ENCODE results near the gene MED10. TPM values are rescaled to one million over a fixed set of nuclear protein-coding genes. Genes with fewer than 3 reads are reported as not detected.

The MED10 gene
- total RNA-seq, 1 donor from 2014 or later, result 31.8 TPM

- Histone ChIP-seq H3K27me3 (peaks cover 18% of the 10 kb centered on the region), H3K4me1 (no peaks in the 10 kb centered on the region), H3K27ac (no peak overlapping the region), H3K4me3 (no peak overlapping the region), H3K36me3 (no peaks in the 10 kb centered on the region), H3K9me3 (no peaks in the 10 kb centered on the region)
- DNase-seq, result no peak
- ATAC-seq, result no peak
- intact Hi-C loops (cut with DNase I), result no loop called here
- TF ChIP-seq, protein P1, sequence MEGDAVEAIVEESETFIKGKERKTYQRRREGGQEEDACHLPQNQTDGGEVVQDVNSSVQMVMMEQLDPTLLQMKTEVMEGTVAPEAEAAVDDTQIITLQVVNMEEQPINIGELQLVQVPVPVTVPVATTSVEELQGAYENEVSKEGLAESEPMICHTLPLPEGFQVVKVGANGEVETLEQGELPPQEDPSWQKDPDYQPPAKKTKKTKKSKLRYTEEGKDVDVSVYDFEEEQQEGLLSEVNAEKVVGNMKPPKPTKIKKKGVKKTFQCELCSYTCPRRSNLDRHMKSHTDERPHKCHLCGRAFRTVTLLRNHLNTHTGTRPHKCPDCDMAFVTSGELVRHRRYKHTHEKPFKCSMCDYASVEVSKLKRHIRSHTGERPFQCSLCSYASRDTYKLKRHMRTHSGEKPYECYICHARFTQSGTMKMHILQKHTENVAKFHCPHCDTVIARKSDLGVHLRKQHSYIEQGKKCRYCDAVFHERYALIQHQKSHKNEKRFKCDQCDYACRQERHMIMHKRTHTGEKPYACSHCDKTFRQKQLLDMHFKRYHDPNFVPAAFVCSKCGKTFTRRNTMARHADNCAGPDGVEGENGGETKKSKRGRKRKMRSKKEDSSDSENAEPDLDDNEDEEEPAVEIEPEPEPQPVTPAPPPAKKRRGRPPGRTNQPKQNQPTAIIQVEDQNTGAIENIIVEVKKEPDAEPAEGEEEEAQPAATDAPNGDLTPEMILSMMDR (IDR thresholded peaks at IDR 0.05), result no peak
These were observed 16.2 kb upstream of the MED10 start for GRCh38 chr5:6394429-6395101.

DNA sequence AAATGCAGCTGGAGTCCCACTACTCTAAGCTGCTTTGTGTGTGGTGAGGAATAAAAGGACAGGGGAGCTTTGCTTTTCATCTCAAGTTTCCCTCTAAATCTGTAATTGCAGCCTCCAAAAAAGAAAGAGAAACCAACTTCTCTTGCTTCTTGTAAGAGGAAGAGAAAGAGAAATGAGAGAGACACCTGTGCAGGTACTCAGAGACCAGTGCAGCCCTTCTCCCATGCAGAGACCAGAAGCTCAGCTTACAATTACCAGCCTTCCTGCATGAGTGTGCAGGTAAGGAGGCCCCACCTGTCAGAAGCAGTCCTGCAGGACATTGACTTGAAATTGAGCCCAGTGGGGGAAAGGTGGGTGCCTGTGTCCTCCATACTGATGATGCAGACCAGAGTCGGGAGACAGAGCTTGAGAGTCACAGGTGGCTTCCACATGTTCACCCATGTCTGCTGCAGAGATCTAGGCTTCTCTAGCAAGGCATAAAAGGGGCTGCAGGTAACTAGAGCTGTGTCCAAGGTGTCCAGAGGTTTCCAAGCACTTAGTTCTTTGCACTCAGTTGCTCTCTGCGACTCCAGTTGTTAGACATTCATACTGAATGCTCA, 15.3 kb upstream of the MED10 start:
- no peak for ATAC-seq

GRCh38 chr5:6392561-6392960, 14.2 kb upstream of the MED10 start:
- no peak overlapping the region for H3K27ac ChIP-seq
- no peaks in the 10 kb centered on the region for H3K36me3 ChIP-seq
- no peaks in the 10 kb centered on the region for H3K4me1 ChIP-seq
- H3K27me3 ChIP-seq, result peaks cover 18% of the 10 kb centered on the region
- ATAC-seq, result no peak
- TF ChIP-seq, protein P1 (IDR thresholded peaks at IDR 0.05), result no peak
- H3K4me3 ChIP-seq, result no peak overlapping the region
- intact Hi-C loops (cut with DNase I), result no loop called here
- H3K9me3 ChIP-seq, result no peaks in the 10 kb centered on the region
- DNase-seq, result no peak

More for the DNA sequence above, 15.3 kb upstream of the MED10 start:
- Histone ChIP-seq H3K4me3 (no peak overlapping the region), H3K27ac (no peak overlapping the region), H3K4me1 (no peaks in the 10 kb centered on the region), H3K27me3 (peaks cover 18% of the 10 kb centered on the region), H3K36me3 (no peaks in the 10 kb centered on the region), H3K9me3 (no peaks in the 10 kb centered on the region)
- intact Hi-C loops (cut with DNase I), result no loop called here
- TF ChIP-seq, protein P1 (IDR thresholded peaks at IDR 0.05), result no peak
- DNase-seq, result no peak

DNA sequence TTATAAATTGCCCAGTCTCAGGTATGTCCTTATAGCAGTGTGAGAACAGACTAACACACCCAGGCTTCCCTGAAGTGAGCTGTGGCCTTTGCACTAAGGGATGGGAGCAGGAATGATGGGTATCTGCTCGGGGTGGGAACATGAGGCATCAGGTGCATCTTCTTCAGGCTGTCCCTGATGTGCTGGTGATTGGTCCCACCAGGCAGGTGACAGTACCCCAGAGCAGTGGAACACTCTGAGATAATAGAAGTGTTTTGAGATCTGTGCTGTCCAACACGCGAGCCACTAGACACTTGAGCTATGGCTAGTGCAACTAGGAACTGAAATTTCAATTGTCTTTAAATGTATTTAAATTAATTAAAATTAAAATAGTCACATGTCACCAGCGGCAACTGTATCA, 12.8 kb upstream of the MED10 start:
- no peak overlapping the region for H3K4me3 ChIP-seq
- no peaks in the 10 kb centered on the region for H3K4me1 ChIP-seq
- DNase-seq (no peak), ATAC-seq (no peak)
- H3K36me3 ChIP-seq, result no peaks in the 10 kb centered on the region
- peaks cover 18% of the 10 kb centered on the region for H3K27me3 ChIP-seq
- no peak overlapping the region for H3K27ac ChIP-seq
- no peaks in the 10 kb centered on the region for H3K9me3 ChIP-seq
- TF ChIP-seq, protein P1 (IDR thresholded peaks at IDR 0.05), result no peak
- intact Hi-C loops (cut with DNase I), result no loop called here

DNA sequence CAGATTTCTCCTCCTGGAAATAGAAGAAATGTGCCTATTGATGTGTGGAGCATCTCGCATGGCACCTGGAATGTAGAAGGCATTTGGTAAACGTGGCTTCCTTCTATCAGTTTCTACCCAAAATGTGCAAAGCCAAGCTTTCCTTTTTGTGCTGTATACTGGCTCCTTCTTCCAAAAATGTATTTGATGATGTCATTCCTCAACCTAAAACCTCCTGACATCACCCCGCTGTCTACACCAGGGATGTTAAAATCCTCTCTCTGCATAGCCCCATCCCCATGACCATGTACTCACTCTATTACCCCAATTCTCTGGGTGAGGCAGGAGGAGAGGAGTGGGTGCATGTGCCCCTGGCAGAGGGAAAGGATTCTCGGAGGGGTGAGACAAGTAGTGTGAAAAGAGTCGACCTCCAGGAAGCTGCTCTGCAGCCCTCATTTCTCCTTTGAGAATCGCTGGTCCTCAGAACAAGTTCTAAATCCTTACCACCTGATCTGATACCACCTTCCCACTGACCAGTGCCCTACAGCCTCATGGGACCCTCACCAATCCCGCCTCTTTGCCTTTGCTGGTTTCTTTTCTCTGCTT, 11.7 kb upstream of the MED10 start:
- H3K4me1 ChIP-seq, result no peaks in the 10 kb centered on the region
- ATAC-seq (no peak), DNase-seq (no peak)
- no peaks in the 10 kb centered on the region for H3K9me3 ChIP-seq
- no peak overlapping the region for H3K4me3 ChIP-seq
- H3K27me3 ChIP-seq, result peaks cover 18% of the 10 kb centered on the region
- TF ChIP-seq, protein P1 (IDR thresholded peaks at IDR 0.05), result no peak
- H3K36me3 ChIP-seq, result no peaks in the 10 kb centered on the region
- intact Hi-C loops (cut with DNase I), result no loop called here
- no peak overlapping the region for H3K27ac ChIP-seq

Measured in upper lobe of right lung (tissue), 1 donor.